Stimulated activated CD4-positive, alpha-beta T cell treated with anti-CD3 and anti-CD28 coated beads, Interleukin-4, amount 100 ng/mL, for 1 hour (primary cell): Measurements from ENCODE around the gene ADPRS.

Experiments used
- DNase-seq: peaks from one replicate; pipeline ENCODE4 v3.0.0-alpha.2; 2020

Gene ADPRS

GRCh38 chr1:36134505-36135329 lies 46.0 kb downstream of the ADPRS start:
- DNase-seq: no peak

GRCh38 chr1:36135330-36135667 lies 46.6 kb downstream of the ADPRS start:
- DNase-seq: no peak

- DNase-seq: no peak
Observed at GRCh38 chr1:36135796-36136195, 47.1 kb downstream of the ADPRS start.

GRCh38 chr1:36136535-36136934 lies 47.8 kb downstream of the ADPRS start:
- DNase-seq: no peak

- no peak for DNase-seq
Observed at GRCh38 chr1:36137226-36137625, 48.5 kb downstream of the ADPRS start.

GRCh38 chr1:36137776-36138175 lies 49.1 kb downstream of the ADPRS start:
- no peak for DNase-seq

GRCh38 chr1:36139521-36139920 lies 50.8 kb downstream of the ADPRS start:
- DNase-seq: no peak

- no peak for DNase-seq
Observed at GRCh38 chr1:36142121-36142520, 53.4 kb downstream of the ADPRS start.

- DNase-seq: no peak
Observed at GRCh38 chr1:36143424-36143823, 54.7 kb downstream of the ADPRS start.
